HL-60 (cell line): ENCODE results near the gene SDK1.

Source experiments
- DNase-seq, 2 experiments: peaks; one replicate each; pipeline ENCODE4 v3.0.0-alpha.2; 2010 to 2020; ENCODE audit warnings: low read depth in 1 of 2, low spot score in 1 of 2
- H3K27ac ChIP-seq: fragments of 250-450 bp; sonication (Bioruptor Pico); replicated peaks from 2 replicates; pipeline ENCODE4 v1.5.1; 2020; ENCODE audit warnings: mild to moderate bottlenecking, moderate library complexity
- H3K27me3 ChIP-seq: fragments of 250-450 bp; sonication (Bioruptor Pico); 2 replicates; pipeline ENCODE4 v1.5.1; 2021; ENCODE audit warnings: mild to moderate bottlenecking, moderate library complexity; ENCODE audit not compliant: insufficient read depth, poor library complexity, severe bottlenecking
- H3K4me3 ChIP-seq: replicated peaks from 2 replicates; pipeline ENCODE4 v1.5.1; 2011; ENCODE audit warnings: mild to moderate bottlenecking, control low read depth, low read length; ENCODE audit not compliant: insufficient read depth
- GABPA ChIP-seq: IDR thresholded peaks from 2 replicates; pipeline ENCODE4 v1.6.1; 2012; ENCODE audit warnings: low read depth
- POLR2AphosphoS5 ChIP-seq: IDR thresholded peaks from 2 replicates; pipeline ENCODE4 v1.6.1; 2012; ENCODE audit warnings: low read depth
- SPI1 ChIP-seq: IDR thresholded peaks from 2 replicates; pipeline ENCODE4 v1.6.1; 2012; ENCODE audit warnings: low read depth, mild to moderate bottlenecking, borderline replicate concordance
- TF ChIP-seq, protein P1 (sequence below): IDR thresholded peaks from 2 replicates; pipeline ENCODE4 v1.6.1; 2012; ENCODE audit warnings: low read depth; ENCODE audit not compliant: insufficient replicate concordance
- TF ChIP-seq, protein P2 (sequence below): IDR thresholded peaks from one replicate; pipeline ENCODE4 v1.5.1; 2011; ENCODE audit warnings: low read length, control low read depth, inconsistent platforms; ENCODE audit not compliant: insufficient read depth

Gene SDK1

GRCh38 chr7:4268040-4268965, 967.3 kb downstream of the SDK1 start:
- TF ChIP-seq, protein P1, sequence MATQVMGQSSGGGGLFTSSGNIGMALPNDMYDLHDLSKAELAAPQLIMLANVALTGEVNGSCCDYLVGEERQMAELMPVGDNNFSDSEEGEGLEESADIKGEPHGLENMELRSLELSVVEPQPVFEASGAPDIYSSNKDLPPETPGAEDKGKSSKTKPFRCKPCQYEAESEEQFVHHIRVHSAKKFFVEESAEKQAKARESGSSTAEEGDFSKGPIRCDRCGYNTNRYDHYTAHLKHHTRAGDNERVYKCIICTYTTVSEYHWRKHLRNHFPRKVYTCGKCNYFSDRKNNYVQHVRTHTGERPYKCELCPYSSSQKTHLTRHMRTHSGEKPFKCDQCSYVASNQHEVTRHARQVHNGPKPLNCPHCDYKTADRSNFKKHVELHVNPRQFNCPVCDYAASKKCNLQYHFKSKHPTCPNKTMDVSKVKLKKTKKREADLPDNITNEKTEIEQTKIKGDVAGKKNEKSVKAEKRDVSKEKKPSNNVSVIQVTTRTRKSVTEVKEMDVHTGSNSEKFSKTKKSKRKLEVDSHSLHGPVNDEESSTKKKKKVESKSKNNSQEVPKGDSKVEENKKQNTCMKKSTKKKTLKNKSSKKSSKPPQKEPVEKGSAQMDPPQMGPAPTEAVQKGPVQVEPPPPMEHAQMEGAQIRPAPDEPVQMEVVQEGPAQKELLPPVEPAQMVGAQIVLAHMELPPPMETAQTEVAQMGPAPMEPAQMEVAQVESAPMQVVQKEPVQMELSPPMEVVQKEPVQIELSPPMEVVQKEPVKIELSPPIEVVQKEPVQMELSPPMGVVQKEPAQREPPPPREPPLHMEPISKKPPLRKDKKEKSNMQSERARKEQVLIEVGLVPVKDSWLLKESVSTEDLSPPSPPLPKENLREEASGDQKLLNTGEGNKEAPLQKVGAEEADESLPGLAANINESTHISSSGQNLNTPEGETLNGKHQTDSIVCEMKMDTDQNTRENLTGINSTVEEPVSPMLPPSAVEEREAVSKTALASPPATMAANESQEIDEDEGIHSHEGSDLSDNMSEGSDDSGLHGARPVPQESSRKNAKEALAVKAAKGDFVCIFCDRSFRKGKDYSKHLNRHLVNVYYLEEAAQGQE: no peak
- TF ChIP-seq POLR2AphosphoS5 (no peak), SPI1 (no peak), GABPA (no peak)
- TF ChIP-seq, protein P2, sequence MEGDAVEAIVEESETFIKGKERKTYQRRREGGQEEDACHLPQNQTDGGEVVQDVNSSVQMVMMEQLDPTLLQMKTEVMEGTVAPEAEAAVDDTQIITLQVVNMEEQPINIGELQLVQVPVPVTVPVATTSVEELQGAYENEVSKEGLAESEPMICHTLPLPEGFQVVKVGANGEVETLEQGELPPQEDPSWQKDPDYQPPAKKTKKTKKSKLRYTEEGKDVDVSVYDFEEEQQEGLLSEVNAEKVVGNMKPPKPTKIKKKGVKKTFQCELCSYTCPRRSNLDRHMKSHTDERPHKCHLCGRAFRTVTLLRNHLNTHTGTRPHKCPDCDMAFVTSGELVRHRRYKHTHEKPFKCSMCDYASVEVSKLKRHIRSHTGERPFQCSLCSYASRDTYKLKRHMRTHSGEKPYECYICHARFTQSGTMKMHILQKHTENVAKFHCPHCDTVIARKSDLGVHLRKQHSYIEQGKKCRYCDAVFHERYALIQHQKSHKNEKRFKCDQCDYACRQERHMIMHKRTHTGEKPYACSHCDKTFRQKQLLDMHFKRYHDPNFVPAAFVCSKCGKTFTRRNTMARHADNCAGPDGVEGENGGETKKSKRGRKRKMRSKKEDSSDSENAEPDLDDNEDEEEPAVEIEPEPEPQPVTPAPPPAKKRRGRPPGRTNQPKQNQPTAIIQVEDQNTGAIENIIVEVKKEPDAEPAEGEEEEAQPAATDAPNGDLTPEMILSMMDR: no peak
- Histone ChIP-seq H3K4me3 (no peak overlapping the region), H3K27me3 (no peaks in the 10 kb centered on the region), H3K27ac (no peak overlapping the region)
- DNase-seq: no peak

DNA sequence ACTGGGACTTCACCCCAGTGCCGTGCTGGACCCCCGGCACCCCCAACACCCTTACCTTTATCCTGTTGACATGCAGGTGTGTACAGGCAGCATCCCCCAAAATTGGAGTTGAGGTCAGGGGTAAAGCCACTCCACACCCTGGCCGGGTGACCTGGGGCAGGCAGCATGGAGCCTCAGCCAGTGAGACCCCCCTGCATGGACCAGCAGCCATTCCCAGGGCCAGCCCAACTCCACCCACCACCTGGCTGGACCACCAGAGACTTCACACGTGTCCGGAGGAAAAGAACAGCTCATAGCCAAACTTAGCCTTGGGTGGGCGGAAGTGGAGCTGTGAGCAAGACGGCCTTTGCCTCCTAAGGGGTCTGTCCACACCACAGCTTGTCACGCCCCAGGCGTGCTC, 968.0 kb downstream of the SDK1 start:
- DNase-seq: no peak
- H3K4me3 ChIP-seq: no peak overlapping the region
- TF ChIP-seq, protein P2: no peak
- no peak for TF ChIP-seq SPI1
- TF ChIP-seq POLR2AphosphoS5: no peak

DNA sequence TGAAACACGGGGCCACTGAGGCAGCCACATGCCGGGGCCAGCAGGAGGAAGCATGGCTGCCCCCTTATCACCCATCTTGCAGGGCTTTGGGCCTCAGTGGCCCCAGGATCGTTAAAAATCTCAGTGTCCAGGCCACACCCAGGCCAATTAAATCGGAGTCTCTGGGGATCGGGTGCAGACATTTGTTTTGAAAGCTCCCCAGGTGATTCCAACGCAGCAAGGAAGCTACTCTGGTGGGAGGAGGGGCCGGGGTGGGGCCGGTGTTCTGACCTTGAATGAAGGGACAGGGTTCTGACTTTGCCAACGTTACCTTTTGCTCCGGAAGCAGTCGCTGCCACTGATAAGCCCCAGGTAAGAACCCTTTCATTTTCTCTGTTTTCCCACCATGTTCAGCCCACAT, 968.7 kb downstream of the SDK1 start:
- TF ChIP-seq, protein P1: no peak
- no peak for TF ChIP-seq GABPA
- TF ChIP-seq POLR2AphosphoS5: no peak
- TF ChIP-seq SPI1: no peak
- TF ChIP-seq, protein P2: no peak
- no peak for DNase-seq
- Histone ChIP-seq H3K4me3 (no peak overlapping the region), H3K27me3 (no peaks in the 10 kb centered on the region), H3K27ac (no peak overlapping the region)

More for the DNA sequence above, 968.0 kb downstream of the SDK1 start:
- no peak overlapping the region for H3K27ac ChIP-seq
- H3K27me3 ChIP-seq: no peaks in the 10 kb centered on the region
